ENCODE measurements around the gene GPLD1. TPM values are rescaled to one million over a fixed set of nuclear protein-coding genes. Genes with fewer than 3 reads are reported as not detected.

Gene GPLD1
- total RNA-seq, 2 experiments from 2014 or later = 0.51 to 0.72 TPM

- DNase-seq = no peak
- Mint-ChIP-seq H3K27ac (no peak overlapping the region), H3K27me3 (peaks cover 20% of the 10 kb centered on the region), H3K9me3 (peaks cover 1% of the 10 kb centered on the region), H3K4me3 (no peak overlapping the region), H3K36me3 (ENCODE audit: low read depth) (no peaks in the 10 kb centered on the region), H3K4me1 (ENCODE audit: low read depth) (peaks cover 6% of the 10 kb centered on the region)
- CTCF ChIA-PET = interaction anchor here (1.1 kb wide), 1 partner anchor 112 kb away, joined by 3 read pairs; no protein-coding TSS in a partner anchor
- intact Hi-C loops (cut with micrococcal nuclease) = loop anchor here (10.0 kb wide), 1 partner anchor 110 kb away; no protein-coding TSS in a partner anchor
- no peak for ATAC-seq
- POLR2A ChIA-PET = no interaction called here
- no peak for TF ChIP-seq CTCF (IDR thresholded peaks at IDR 0.05)
These were observed 94.5 kb downstream of the GPLD1 start for GRCh38 chr6:24394780-24395437.

DNA sequence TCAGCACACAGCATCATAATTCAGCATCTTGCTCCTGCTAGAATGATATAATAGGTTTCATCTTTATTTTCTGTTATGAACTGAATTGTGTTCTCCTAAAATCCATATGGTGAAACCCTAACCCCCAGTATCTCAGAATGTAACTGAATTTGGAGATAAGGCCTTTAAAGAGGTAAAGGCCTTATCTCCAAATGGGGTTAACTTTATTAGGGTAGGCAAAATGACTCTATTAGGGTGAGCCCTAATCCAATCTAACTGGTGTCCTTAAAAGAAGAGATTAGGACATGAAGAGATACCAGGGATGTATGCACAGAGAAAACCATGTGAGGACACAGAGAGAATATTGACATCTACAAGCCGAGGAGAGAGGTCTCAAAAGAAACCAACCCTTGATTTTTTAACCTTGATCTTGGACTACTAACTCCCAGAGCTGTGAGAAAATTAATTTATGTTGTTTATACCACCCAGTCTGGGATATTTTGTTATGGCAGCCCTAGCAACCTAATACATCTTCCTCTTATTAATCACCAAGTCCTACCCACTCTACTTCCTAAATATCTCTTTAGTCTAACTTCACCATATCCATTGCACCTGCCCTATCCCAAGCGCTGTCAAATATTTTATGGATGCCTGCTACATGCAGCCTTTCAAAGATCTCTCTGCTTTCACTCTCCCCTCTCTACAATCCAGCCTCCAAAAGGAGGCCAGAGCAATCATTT, 95.2 kb downstream of the GPLD1 start:
- peaks cover 1% of the 10 kb centered on the region for H3K9me3 Mint-ChIP-seq
- DNase-seq = no peak
- no peak for TF ChIP-seq CTCF (IDR thresholded peaks at IDR 0.05)
- H3K27me3 Mint-ChIP-seq = peaks cover 13% of the 10 kb centered on the region
- ChIA-PET POLR2A (no interaction called here), CTCF (no interaction called here)
- H3K4me1 Mint-ChIP-seq (ENCODE audit: low read depth) = peaks cover 6% of the 10 kb centered on the region
- intact Hi-C loops (cut with micrococcal nuclease) = loop anchor here (10.0 kb wide), 1 partner anchor 109 kb away; no protein-coding TSS in a partner anchor
- H3K27ac Mint-ChIP-seq = no peak overlapping the region
- ATAC-seq = no peak
- H3K4me3 Mint-ChIP-seq = no peak overlapping the region
- no peaks in the 10 kb centered on the region for H3K36me3 Mint-ChIP-seq (ENCODE audit: low read depth)

DNA sequence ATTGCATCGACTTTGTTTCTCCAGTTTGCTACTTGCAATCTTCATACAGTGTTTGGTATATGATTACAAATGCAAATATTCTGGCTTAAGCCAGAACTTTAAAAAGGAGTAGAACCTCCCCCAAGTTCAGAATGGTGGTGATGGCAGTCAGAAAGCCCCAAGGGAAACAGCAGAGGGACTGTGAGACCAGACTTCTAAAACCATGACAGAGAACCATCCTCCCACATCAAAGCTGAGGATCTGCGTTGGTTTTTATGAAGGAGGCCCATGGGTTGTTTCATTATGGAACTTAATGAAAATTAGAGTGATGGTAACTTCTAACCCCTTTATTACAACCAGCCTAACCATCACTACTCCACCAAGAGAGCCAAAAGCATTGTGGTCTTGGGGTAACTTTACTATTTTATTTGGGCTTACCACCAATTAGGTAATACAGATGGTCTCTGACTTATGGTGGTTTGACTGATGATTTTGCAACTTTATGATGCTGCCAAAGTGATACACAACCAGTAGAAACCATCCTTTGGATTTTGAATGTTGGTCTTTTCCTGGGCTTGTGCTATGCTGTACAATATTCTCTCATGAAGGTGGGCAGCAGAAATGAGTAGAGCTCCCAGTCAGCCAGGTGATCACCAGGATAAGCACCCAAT, 97.5 kb downstream of the GPLD1 start:
- ChIA-PET POLR2A (no interaction called here), CTCF (interaction anchor here (1.1 kb wide), 1 partner anchor 109 kb away, joined by 3 read pairs; no protein-coding TSS in a partner anchor)
- intact Hi-C loops (cut with micrococcal nuclease) = loop anchor here (10.0 kb wide), 1 partner anchor 107 kb away; no protein-coding TSS in a partner anchor
- DNase-seq (peak; percentile 12), ATAC-seq (peak; percentile 58)
- Mint-ChIP-seq H3K27ac (no peak overlapping the region), H3K36me3 (ENCODE audit: low read depth) (no peaks in the 10 kb centered on the region), H3K9me3 (peaks cover 1% of the 10 kb centered on the region), H3K4me3 (no peak overlapping the region), H3K27me3 (peaks cover 11% of the 10 kb centered on the region), H3K4me1 (ENCODE audit: low read depth) (peaks cover 6% of the 10 kb centered on the region)
- TF ChIP-seq CTCF (IDR thresholded peaks at IDR 0.05) = no peak

- DNase-seq (no peak), ATAC-seq (no peak)
- POLR2A ChIA-PET = no interaction called here
- Mint-ChIP-seq H3K27ac (no peak overlapping the region), H3K27me3 (peaks cover 5% of the 10 kb centered on the region), H3K4me1 (ENCODE audit: low read depth) (peaks cover 6% of the 10 kb centered on the region), H3K9me3 (no peaks in the 10 kb centered on the region), H3K36me3 (ENCODE audit: low read depth) (no peaks in the 10 kb centered on the region), H3K4me3 (no peak overlapping the region)
- intact Hi-C loops (cut with micrococcal nuclease) = loop anchor here (10.0 kb wide), 1 partner anchor 106 kb away; no protein-coding TSS in a partner anchor
- no peak for TF ChIP-seq CTCF (IDR thresholded peaks at IDR 0.05)
- CTCF ChIA-PET = no interaction called here
These were observed 98.2 kb downstream of the GPLD1 start for GRCh38 chr6:24391208-24391607.

All from activated CD8-positive, alpha-beta T cell treated with anti-CD3 and anti-CD28 coated beads for 36 hours (primary cell).